ENCODE results near the gene SIRPB2.

DNA sequence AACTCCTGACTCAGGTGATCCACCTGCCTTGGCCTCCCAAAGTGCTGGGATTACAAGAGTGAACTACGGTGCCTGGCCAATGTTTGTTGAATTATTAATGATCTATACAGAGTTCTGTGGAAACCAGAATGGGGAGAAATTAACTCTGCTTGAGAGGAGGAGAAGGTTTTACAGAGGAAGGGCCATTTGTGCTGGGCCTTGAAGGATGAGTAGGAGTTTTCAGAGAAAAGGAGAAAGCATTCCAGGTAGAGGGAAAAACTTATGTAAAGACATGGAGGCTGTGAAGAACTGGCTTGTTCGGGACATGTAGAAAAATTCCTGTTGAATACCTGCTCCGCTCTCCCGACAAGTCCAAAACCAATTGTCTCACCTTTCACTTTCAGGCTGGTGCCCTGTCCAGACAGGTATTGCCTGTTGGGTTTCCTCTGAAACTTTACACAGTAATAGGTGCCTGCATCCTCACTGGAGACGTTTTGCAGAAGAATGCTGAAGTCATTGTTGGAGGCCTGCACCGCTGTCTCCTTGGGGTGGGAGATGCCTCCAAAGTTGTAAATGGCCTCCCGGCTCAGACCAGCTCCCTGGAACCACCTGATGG, 13.2 kb downstream of the SIRPB2 start:
- TF ChIP-seq CTCF (IDR thresholded peaks at IDR 0.05; ENCODE audit: extremely low read depth in 1 of 2, insufficient read depth in 1 of 2, low read depth in 1 of 2, low read length in 2 of 2) (no peak), POLR2A (IDR thresholded peaks at IDR 0.05; ENCODE audit: low read depth, low read length) (no peak), POLR2AphosphoS5 (IDR thresholded peaks at IDR 0.05; ENCODE audit: insufficient read depth, low read depth, low read length) (no peak), JUN (IDR thresholded peaks at IDR 0.05; ENCODE audit: borderline replicate concordance, insufficient read depth, insufficient read length, low read depth) (no peak), EZH2 (IDR thresholded peaks at IDR 0.05; ENCODE audit: borderline replicate concordance, low read depth, low read length, severe bottlenecking) (no peak)
- TF ChIP-seq, protein P1, sequence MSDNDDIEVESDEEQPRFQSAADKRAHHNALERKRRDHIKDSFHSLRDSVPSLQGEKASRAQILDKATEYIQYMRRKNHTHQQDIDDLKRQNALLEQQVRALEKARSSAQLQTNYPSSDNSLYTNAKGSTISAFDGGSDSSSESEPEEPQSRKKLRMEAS (IDR thresholded peaks at IDR 0.05; ENCODE audit: insufficient read depth, insufficient read length), result no peak

Data from endothelial cell of umbilical vein (primary cell).